H1 (cell line): ENCODE results near the gene TECR. TPM values are rescaled to one million over a fixed set of nuclear protein-coding genes. Genes with fewer than 3 reads are reported as not detected.

ENCODE experiments used
- RFX5 ChIP-seq: IDR thresholded peaks from 2 replicates; pipeline ENCODE4 v1.6.1; 2011; ENCODE audit warnings: low read depth, low read length, improper control_type of control experiment, borderline replicate concordance
- TAF7 ChIP-seq: optimal IDR thresholded peaks from 2 replicates; pipeline ENCODE3; 2011; ENCODE audit warnings: low read depth, mild to moderate bottlenecking, inconsistent platforms, low read length, moderate library complexity, borderline replicate concordance
- TBP ChIP-seq: IDR thresholded peaks from 2 replicates; pipeline ENCODE4 v1.6.1; 2011; ENCODE audit warnings: low read depth, low read length, improper control_type of control experiment
- polyA plus RNA-seq, 7 experiments: library from polyadenylated mRNA; depleted of rRNA in 3 of 7; stranded (reverse) in 5 of 7; unstranded in 2 of 7; fragments of >200 nt in 5 of 7; fragments of 200-250 nt in 2 of 7; gene quantifications; 1 replicate in 5 of 7; 2 replicates in 1 of 7; 4 replicates in 1 of 7; pipeline versions ENCODE4 v1.2.1 to v1.2.3, GENCODE V29; 2011 to 2013; ENCODE audit warnings: missing spikeins in 2 of 7, mixed read lengths in 2 of 7
- total RNA-seq: library from RNA; stranded (reverse); fragmentation: NEBNext Ultra II Directional; extraction: Animal tissue kit (Norgen Biotek cat#: 25700); gene quantifications from 2 replicates; pipeline ENCODE4 v1.2.1, GENCODE V29; 2021

The TECR gene
- total and polyA plus RNA-seq, 2 of the 8 experiments (the other 6 are each of a cell fraction or from before 2014, with no cell fraction given) = 172 to 405 TPM

GRCh38 chr19:14553042-14553938, 23.9 kb downstream of the TECR start (continued):
- TF ChIP-seq TBP = no peak
- no peak for TF ChIP-seq TAF7
- TF ChIP-seq RFX5 = no peak
- TF ChIP-seq, all 59 proteins: peak for 0
